GM23338 (cell line): ENCODE results near the gene PCGF3. TPM values are rescaled to one million over a fixed set of nuclear protein-coding genes. Genes with fewer than 3 reads are reported as not detected.

Experiments used
- ATAC-seq: fragments of 200-7000 bp; cut with Tn5 transposase; 3 replicates; pipeline ENCODE4 v1.9.1; 2020
- DNase-seq: peaks from one replicate; pipeline ENCODE4 v3.0.0-alpha.2; 2015; ENCODE audit warnings: low spot score
- H2AFZ ChIP-seq: fragments of 200-600 bp; sonication (generic); 2 replicates; pipeline ENCODE4 v1.8.0; 2016; ENCODE audit warnings: antibody characterized with exemption, mild to moderate bottlenecking, moderate library complexity
- H3F3A ChIP-seq: fragments of 200-600 bp; sonication (generic); replicated peaks from 2 replicates; pipeline ENCODE4 v1.8.0; 2017; ENCODE audit warnings: antibody characterized with exemption, mixed run types, low read depth
- H3K27ac ChIP-seq: fragments of 200-600 bp; sonication (generic); 2 replicates; pipeline ENCODE4 v1.6.1; 2016; ENCODE audit warnings: low read depth
- H3K27me3 ChIP-seq: fragments of 200-600 bp; sonication (generic); 2 replicates; pipeline ENCODE4 v1.8.0; 2016; ENCODE audit warnings: mild to moderate bottlenecking, mixed run types, moderate library complexity; ENCODE audit not compliant: insufficient read depth
- H3K36me3 ChIP-seq: fragments of 200-600 bp; sonication (generic); 2 replicates; pipeline ENCODE4 v1.8.0; 2016; ENCODE audit warnings: mild to moderate bottlenecking; ENCODE audit not compliant: insufficient read depth
- H3K4me1 ChIP-seq: fragments of 200-600 bp; sonication (generic); 2 replicates; pipeline ENCODE4 v1.8.0; 2016; ENCODE audit warnings: mild to moderate bottlenecking, moderate library complexity; ENCODE audit not compliant: insufficient read depth
- H3K4me2 ChIP-seq: fragments of 200-600 bp; sonication (generic); 2 replicates; pipeline ENCODE4 v1.7.1; 2017; ENCODE audit warnings: mixed run types
- H3K4me3 ChIP-seq: fragments of 200-600 bp; sonication (generic); 2 replicates; pipeline ENCODE4 v1.6.1; 2016; ENCODE audit warnings: mixed run types
- H3K79me2 ChIP-seq: fragments of 200-600 bp; sonication (generic); replicated peaks from 2 replicates; pipeline ENCODE4 v1.8.0; 2017; ENCODE audit warnings: mild to moderate bottlenecking; ENCODE audit not compliant: insufficient read depth
- H3K9me2 ChIP-seq: fragments of 200-600 bp; sonication (generic); 2 replicates; pipeline ENCODE4 v1.8.0; 2017; ENCODE audit not compliant: insufficient read depth
- H4K20me1 ChIP-seq: fragments of 200-600 bp; sonication (generic); replicated peaks from 2 replicates; pipeline ENCODE4 v1.8.0; 2017; ENCODE audit warnings: mild to moderate bottlenecking; ENCODE audit not compliant: insufficient read depth
- H3K27ac Mint-ChIP-seq: 2 replicates; pipeline ENCODE4 v1.8.0; 2020; ENCODE audit warnings: inconsistent platforms, mild to moderate bottlenecking, moderate library complexity, mixed read lengths
- H3K27me3 Mint-ChIP-seq: 3 replicates; pipeline ENCODE4 v1.8.0; 2022; ENCODE audit warnings: low read depth, mild to moderate bottlenecking, moderate library complexity, mixed read lengths, inconsistent platforms; ENCODE audit not compliant: insufficient read depth, poor library complexity
- H3K36me3 Mint-ChIP-seq: 3 replicates; pipeline ENCODE4 v1.8.0; 2021; ENCODE audit warnings: low read depth, mild to moderate bottlenecking, inconsistent platforms, moderate library complexity, mixed read lengths
- H3K4me1 Mint-ChIP-seq: 3 replicates; pipeline ENCODE4 v1.8.0; 2020; ENCODE audit warnings: mild to moderate bottlenecking, inconsistent platforms, mixed read lengths
- H3K4me3 Mint-ChIP-seq: 3 replicates; pipeline ENCODE4 v1.8.0; 2021; ENCODE audit warnings: moderate library complexity, mild to moderate bottlenecking, inconsistent platforms, mixed read lengths
- H3K9me3 Mint-ChIP-seq: 3 replicates; pipeline ENCODE4 v1.8.0; 2020; ENCODE audit warnings: moderate library complexity, mild to moderate bottlenecking, inconsistent platforms, mixed read lengths
- CREB1 ChIP-seq: fragments of 250-450 bp; sonication (Bioruptor Pico); IDR thresholded peaks from 2 replicates; pipeline ENCODE4 v1.5.0; 2020; ENCODE audit warnings: low read depth, mild to moderate bottlenecking, moderate library complexity
- EZH2 ChIP-seq: fragments of 200-600 bp; sonication (generic); IDR thresholded peaks from one replicate; pipeline ENCODE4 v1.8.0; 2017; ENCODE audit warnings: antibody characterized with exemption, mild to moderate bottlenecking, low read depth; ENCODE audit not compliant: unreplicated experiment
- JUNB ChIP-seq: IDR thresholded peaks from one replicate; pipeline ENCODE4 v1.6.1; 2016; ENCODE audit warnings: antibody characterized with exemption; ENCODE audit not compliant: unreplicated experiment
- NANOG ChIP-seq: IDR thresholded peaks from 2 replicates; pipeline ENCODE4 v1.6.1; 2016; ENCODE audit warnings: antibody characterized with exemption, borderline replicate concordance
- POLR2AphosphoS5 ChIP-seq: IDR thresholded peaks from 2 replicates; pipeline ENCODE4 v1.6.1; 2016; ENCODE audit warnings: antibody characterized with exemption, low read depth
- STAT1 ChIP-seq: IDR thresholded peaks from one replicate; pipeline ENCODE4 v1.6.1; 2016; ENCODE audit warnings: antibody characterized with exemption; ENCODE audit not compliant: unreplicated experiment
- ZNF114 ChIP-seq: fragments of 250-450 bp; sonication (Bioruptor Pico); IDR thresholded peaks from 2 replicates; pipeline ENCODE4 v1.5.0; 2020; ENCODE audit warnings: mild to moderate bottlenecking, moderate library complexity
- polyA plus RNA-seq: library from polyadenylated mRNA; unstranded; fragments of >200 nt; fragmentation: Nextera tagmentation; extraction: Ambion mirVana; gene quantifications from 2 replicates; pipeline ENCODE4 v1.2.1, GENCODE V29; 2016
- total RNA-seq: library from RNA; depleted of rRNA; stranded (reverse); fragments of >200 nt; shearing (Covaris generic); gene quantifications from 2 replicates; pipeline ENCODE4 v1.2.3, GENCODE V29; 2014
- TF ChIP-seq, protein P1 (sequence below): fragments of 250-450 bp; sonication (Bioruptor Pico); IDR thresholded peaks from 2 replicates; pipeline ENCODE4 v1.5.0; 2020; ENCODE audit warnings: mild to moderate bottlenecking, moderate library complexity
- TF ChIP-seq, protein P2 (sequence below): IDR thresholded peaks from 2 replicates; pipeline ENCODE4 v1.6.1; 2016; ENCODE audit warnings: antibody characterized with exemption
- TF ChIP-seq, protein P3 (sequence below), 2 experiments: fragments of 200-600 bp in 1 of 2; sonication (generic) in 1 of 2; conservative IDR thresholded peaks; 2 replicates each; pipeline versions ENCODE4 v1.5.1 to v1.6.1; 2016 to 2017; ENCODE audit warnings: antibody characterized with exemption in 2 of 2, low read depth in 2 of 2, mild to moderate bottlenecking in 2 of 2, moderate library complexity in 1 of 2

The PCGF3 gene
- total and polyA plus RNA-seq, 2 experiments from 2014 or later: 33.1 to 49.0 TPM

DNA sequence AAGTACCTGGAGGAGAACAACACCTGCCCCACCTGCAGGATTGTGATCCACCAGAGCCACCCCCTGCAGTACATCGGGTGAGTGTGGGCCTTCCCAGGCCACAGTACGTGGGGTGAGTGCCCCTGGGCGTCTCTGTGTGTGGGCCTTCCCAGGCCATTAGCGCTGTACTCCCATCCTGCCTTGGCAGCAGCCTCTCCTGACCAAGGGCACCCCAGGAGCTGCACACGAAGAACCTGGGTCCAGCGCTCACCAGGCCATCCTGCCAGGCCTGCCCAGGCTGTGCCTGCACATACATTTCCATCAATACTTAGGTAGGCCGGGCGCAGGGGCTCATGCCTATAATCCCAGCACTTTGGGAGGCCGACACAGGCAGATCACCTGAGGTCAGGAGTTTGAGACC, 29.3 kb downstream of the PCGF3 start:
- Mint-ChIP-seq H3K27ac (no peak overlapping the region), H3K9me3 (no peaks in the 10 kb centered on the region), H3K36me3 (peaks cover 53% of the 10 kb centered on the region), H3K4me1 (no peaks in the 10 kb centered on the region), H3K27me3 (peaks cover 10% of the 10 kb centered on the region), H3K4me3 (no peak overlapping the region)
- Histone ChIP-seq H3K9me2 (no peaks in the 10 kb centered on the region), H3K36me3 (peaks cover 24% of the 10 kb centered on the region), H2AFZ (no peak overlapping the region), H4K20me1 (peaks cover 6% of the 10 kb centered on the region; the same call in 1 of the 2 replicates), H3K27ac (no peak overlapping the region), H3K4me3 (no peak overlapping the region), H3F3A (peaks cover 6% of the 10 kb centered on the region; the same call in 1 of the 2 replicates), H3K79me2 (no peaks in the 10 kb centered on the region), H3K4me1 (no peaks in the 10 kb centered on the region), H3K4me2 (no peak overlapping the region), H3K27me3 (no peaks in the 10 kb centered on the region)
- TF ChIP-seq CREB1 (CRISPR knock-in tag) (no peak), STAT1 (no peak), POLR2AphosphoS5 (no peak)
- ATAC-seq (no peak), DNase-seq (no peak)

GRCh38 chr4:735583-735982, 30.0 kb downstream of the PCGF3 start:
- Mint-ChIP-seq H3K4me1 (no peaks in the 10 kb centered on the region), H3K36me3 (peaks cover 49% of the 10 kb centered on the region), H3K27ac (no peak overlapping the region), H3K9me3 (no peaks in the 10 kb centered on the region), H3K4me3 (no peak overlapping the region), H3K27me3 (peaks cover 13% of the 10 kb centered on the region)
- TF ChIP-seq JUNB: no peak
- TF ChIP-seq, protein P1, sequence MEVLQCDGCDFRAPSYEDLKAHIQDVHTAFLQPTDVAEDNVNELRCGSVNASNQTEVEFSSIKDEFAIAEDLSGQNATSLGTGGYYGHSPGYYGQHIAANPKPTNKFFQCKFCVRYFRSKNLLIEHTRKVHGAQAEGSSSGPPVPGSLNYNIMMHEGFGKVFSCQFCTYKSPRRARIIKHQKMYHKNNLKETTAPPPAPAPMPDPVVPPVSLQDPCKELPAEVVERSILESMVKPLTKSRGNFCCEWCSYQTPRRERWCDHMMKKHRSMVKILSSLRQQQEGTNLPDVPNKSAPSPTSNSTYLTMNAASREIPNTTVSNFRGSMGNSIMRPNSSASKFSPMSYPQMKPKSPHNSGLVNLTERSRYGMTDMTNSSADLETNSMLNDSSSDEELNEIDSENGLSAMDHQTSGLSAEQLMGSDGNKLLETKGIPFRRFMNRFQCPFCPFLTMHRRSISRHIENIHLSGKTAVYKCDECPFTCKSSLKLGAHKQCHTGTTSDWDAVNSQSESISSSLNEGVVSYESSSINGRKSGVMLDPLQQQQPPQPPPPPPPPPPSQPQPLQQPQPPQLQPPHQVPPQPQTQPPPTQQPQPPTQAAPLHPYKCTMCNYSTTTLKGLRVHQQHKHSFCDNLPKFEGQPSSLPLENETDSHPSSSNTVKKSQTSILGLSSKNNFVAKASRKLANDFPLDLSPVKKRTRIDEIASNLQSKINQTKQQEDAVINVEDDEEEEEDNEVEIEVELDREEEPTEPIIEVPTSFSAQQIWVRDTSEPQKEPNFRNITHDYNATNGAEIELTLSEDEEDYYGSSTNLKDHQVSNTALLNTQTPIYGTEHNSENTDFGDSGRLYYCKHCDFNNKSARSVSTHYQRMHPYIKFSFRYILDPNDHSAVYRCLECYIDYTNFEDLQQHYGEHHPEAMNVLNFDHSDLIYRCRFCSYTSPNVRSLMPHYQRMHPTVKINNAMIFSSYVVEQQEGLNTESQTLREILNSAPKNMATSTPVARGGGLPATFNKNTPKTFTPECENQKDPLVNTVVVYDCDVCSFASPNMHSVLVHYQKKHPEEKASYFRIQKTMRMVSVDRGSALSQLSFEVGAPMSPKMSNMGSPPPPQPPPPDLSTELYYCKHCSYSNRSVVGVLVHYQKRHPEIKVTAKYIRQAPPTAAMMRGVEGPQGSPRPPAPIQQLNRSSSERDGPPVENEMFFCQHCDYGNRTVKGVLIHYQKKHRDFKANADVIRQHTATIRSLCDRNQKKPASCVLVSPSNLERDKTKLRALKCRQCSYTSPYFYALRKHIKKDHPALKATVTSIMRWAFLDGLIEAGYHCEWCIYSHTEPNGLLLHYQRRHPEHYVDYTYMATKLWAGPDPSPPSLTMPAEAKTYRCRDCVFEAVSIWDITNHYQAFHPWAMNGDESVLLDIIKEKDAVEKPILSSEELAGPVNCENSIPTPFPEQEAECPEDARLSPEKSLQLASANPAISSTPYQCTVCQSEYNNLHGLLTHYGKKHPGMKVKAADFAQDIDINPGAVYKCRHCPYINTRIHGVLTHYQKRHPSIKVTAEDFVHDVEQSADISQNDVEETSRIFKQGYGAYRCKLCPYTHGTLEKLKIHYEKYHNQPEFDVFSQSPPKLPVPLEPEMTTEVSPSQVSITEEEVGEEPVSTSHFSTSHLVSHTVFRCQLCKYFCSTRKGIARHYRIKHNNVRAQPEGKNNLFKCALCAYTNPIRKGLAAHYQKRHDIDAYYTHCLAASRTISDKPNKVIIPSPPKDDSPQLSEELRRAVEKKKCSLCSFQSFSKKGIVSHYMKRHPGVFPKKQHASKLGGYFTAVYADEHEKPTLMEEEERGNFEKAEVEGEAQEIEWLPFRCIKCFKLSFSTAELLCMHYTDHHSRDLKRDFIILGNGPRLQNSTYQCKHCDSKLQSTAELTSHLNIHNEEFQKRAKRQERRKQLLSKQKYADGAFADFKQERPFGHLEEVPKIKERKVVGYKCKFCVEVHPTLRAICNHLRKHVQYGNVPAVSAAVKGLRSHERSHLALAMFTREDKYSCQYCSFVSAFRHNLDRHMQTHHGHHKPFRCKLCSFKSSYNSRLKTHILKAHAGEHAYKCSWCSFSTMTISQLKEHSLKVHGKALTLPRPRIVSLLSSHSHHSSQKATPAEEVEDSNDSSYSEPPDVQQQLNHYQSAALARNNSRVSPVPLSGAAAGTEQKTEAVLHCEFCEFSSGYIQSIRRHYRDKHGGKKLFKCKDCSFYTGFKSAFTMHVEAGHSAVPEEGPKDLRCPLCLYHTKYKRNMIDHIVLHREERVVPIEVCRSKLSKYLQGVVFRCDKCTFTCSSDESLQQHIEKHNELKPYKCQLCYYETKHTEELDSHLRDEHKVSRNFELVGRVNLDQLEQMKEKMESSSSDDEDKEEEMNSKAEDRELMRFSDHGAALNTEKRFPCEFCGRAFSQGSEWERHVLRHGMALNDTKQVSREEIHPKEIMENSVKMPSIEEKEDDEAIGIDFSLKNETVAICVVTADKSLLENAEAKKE (CRISPR knock-in tag): no peak
- TF ChIP-seq, protein P2, sequence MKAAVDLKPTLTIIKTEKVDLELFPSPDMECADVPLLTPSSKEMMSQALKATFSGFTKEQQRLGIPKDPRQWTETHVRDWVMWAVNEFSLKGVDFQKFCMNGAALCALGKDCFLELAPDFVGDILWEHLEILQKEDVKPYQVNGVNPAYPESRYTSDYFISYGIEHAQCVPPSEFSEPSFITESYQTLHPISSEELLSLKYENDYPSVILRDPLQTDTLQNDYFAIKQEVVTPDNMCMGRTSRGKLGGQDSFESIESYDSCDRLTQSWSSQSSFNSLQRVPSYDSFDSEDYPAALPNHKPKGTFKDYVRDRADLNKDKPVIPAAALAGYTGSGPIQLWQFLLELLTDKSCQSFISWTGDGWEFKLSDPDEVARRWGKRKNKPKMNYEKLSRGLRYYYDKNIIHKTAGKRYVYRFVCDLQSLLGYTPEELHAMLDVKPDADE: no peak
- TF ChIP-seq ZNF114 (CRISPR knock-in tag): no peak
- TF ChIP-seq EZH2: no peak
- TF ChIP-seq, protein P3, sequence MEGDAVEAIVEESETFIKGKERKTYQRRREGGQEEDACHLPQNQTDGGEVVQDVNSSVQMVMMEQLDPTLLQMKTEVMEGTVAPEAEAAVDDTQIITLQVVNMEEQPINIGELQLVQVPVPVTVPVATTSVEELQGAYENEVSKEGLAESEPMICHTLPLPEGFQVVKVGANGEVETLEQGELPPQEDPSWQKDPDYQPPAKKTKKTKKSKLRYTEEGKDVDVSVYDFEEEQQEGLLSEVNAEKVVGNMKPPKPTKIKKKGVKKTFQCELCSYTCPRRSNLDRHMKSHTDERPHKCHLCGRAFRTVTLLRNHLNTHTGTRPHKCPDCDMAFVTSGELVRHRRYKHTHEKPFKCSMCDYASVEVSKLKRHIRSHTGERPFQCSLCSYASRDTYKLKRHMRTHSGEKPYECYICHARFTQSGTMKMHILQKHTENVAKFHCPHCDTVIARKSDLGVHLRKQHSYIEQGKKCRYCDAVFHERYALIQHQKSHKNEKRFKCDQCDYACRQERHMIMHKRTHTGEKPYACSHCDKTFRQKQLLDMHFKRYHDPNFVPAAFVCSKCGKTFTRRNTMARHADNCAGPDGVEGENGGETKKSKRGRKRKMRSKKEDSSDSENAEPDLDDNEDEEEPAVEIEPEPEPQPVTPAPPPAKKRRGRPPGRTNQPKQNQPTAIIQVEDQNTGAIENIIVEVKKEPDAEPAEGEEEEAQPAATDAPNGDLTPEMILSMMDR (conservative IDR thresholded peaks at IDR 0.05; ENCODE audit: low read depth in 2 of 2): no peak
- TF ChIP-seq POLR2AphosphoS5: no peak
- TF ChIP-seq NANOG: no peak
- no peak for TF ChIP-seq STAT1
- no peaks in the 10 kb centered on the region for H3K9me2 ChIP-seq
- no peak overlapping the region for H2AFZ ChIP-seq
- ATAC-seq (no peak), DNase-seq (no peak)
- peaks cover 6% of the 10 kb centered on the region; the same call in 1 of the 2 replicates for H3F3A ChIP-seq
- H4K20me1 ChIP-seq: peaks cover 6% of the 10 kb centered on the region; the same call in 1 of the 2 replicates
- no peaks in the 10 kb centered on the region for H3K79me2 ChIP-seq
- no peaks in the 10 kb centered on the region for H3K27me3 ChIP-seq
- H3K36me3 ChIP-seq: peaks cover 24% of the 10 kb centered on the region
- H3K4me3 ChIP-seq: no peak overlapping the region
- H3K4me2 ChIP-seq: no peak overlapping the region
- no peaks in the 10 kb centered on the region for H3K4me1 ChIP-seq
- no peak overlapping the region for H3K27ac ChIP-seq
